ENCODE measurements around the gene NATD1.
"Not testable (repeated sequence)": the region's sequence is repeated elsewhere in the genome, so short reads cannot be mapped to it uniquely, and the experiment has no call there.

Gene NATD1

DNA sequence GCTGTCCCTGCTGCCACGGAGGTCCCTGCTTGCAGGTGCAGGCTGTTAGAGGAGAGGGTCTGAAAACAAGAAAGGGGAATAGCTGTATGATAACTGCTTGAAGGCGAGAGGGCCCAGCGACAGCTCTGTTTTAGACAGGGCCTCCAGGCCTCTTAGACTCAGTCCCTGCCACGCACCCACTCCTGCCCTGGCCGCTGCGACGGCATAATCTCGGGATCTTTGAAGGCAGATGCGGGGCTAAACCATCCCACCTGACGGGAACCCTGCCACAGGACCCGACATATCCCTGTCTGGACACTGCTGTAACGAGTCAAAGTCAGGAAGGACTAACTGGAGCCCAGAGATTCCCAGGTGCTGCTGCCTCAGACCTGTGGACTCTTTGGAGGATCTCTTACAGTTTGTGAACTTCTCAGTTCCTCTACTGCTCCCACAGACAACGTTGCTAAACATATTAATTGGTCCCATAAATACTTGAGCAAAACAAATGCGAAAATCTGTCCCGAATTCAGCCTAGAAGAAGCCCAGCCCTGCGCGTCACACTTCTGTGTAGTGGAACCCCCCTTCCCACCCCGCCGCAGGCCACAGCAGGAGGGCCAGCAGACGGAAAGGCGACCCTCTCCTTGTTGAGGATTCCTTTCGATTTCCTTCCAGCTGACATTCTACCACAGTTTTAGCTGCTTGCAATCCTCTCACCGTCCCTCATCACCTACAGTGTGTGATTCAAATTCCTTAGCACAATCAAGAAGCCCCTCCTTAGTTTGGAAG, 38.3 kb downstream of the NATD1 start:
- DNase-seq (ENCODE audit: low read depth) = no peak

DNA sequence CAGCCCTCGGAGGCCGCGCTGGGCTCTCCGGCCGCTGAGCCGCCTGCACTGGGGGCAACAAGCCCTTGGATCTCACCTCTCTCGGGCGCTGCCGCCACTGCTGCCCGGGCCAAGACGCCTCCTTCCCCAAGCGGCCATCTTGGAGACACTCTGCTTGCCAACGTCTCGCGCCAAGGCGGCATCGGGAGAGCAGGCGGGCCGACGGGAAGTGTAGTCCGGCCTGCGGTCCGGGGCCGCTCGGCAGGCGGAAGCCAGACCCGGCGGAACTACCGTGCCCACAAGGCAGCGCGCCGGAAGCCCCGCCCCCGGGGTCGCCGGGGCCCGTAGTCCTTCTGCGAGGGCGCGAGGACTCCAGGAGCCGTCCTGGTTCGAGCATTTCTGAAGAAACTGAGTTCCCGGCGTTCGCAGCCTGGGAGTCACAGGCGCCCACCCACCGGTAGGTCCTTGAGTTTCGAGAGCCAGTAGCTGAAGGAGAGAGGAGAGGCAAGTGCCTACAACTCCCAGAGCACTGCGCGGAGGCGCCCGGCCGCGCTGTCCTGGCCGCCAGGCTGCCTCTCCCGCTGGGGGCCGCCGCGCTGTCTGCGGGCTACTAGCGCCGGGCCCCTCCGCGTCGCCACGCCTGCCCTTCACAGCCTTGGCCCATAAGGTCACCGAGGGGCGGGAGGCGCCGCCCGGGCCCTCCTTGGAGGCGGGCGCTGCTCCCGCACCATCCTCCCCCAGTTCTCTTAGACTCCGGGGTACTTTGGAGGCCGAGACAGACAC, 39.0 kb downstream of the NATD1 start, which contains the start of gene TMEM11:
Gene TMEM11 (minus strand): TSS at position 147 of the 762 bp plus-strand sequence. CDS start 9 bp downstream, at position 138.
- DNase-seq (ENCODE audit: low read depth) = peak; percentile 92

DNA sequence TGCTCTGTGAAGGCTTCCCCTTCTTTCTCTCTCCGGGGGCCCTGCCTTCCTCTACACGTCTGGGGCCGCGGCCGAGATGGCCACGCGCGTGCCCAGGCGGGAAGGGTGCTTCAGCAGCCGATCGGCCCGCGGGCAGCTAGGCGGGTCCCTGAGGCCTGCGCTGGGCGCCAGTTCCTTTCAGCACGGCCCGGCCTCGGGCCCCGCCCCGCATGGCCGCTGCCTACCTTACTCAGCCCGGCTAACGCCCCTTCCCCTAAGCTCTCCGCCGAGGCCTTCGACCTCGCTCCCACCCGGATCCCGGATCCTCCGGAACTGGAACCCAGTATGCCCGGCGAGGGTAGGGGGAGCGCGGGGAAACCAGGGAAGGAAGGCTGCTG, 39.6 kb downstream of the NATD1 start:
- peak; percentile 11 for DNase-seq (ENCODE audit: low read depth)

GRCh38 chr17:21212826-21213637, 40.2 kb downstream of the NATD1 start:
- DNase-seq (ENCODE audit: low read depth) = no peak

- no peak for DNase-seq (ENCODE audit: low read depth)
Measured at GRCh38 chr17:21211825-21212479, 41.3 kb downstream of the NATD1 start.

DNA sequence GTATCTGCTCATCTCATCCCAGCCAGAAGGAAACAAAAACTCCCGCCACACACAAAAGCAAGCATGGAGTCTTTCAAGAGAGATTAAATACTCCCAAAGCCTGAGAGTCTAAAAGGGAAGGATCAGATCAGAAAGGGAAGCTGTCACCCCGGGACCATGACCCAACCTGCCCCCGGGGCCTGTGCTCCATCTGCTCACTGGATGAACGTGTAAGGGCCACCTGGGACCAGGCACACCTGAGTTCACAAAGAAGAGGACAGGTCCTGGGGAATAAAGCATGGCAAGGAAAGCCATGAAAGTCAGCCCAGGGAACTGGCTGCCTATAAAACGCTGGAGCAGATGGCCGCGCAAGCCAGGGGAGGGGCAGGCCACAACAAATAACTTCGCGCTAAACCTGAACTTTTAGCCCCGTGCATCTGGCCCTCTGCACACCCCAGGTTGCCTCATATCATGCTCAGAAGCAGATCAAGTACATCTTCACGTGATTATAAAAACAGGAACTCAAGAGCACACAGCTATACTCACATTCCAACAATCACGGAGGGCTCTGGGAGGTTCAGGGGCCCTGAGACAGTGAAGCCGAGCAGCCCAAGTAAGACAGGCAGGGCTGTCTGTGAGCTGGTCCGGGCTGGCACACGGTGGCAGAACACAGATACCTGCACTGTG, 42.7 kb downstream of the NATD1 start:
- DNase-seq (ENCODE audit: low read depth) = no peak

DNA sequence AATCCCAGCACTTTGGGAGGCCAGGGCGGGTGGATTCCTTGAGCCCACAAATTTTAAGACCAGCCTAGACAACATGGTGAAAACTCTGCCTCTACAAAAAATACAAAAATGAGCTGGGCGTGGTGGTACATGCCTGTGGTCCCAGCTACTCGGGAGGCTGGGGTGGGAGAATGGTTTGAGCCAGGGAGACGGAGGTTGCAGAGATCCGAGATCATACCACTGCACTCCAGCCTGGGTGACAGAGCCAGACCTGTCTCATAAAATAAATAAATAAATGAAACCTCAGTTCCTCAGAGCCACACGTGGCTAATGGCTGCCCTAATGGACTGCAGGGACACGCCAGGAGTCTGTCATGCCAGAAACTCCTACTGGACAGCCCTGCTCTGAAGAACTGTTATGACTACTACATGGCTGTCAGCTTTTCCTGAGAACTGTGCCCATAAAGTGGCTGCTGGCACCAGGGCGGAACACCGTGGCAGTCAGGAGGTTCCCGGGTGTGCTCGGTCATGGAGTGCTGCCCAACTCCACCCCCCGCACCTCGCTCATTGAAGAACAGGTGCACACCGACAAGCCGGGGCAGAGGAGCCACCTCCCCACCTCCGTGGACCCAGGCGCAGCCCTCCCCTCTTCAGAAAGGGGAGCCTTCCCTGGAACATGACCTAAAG, 43.6 kb downstream of the NATD1 start:
- no peak for DNase-seq (ENCODE audit: low read depth)

DNA sequence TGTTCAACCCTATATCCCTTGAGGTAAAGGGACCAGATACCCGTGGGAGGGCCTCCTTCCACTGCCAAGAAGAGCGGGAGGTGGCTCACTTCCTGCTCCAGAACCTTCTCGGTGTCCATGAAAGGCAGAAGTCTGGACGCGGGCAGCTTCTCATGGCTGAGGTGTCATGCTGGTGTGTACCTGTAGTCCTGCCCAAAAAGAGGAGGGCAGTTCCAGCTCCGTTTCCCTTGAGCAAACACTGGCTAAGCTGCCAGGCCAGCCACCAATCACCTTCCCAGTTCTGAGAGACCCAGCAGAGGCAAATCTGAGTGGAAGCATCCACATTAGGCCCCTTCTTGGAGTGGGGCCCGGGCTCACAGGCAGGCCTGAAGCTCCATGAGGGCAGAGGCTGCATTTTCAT, 44.9 kb downstream of the NATD1 start:
- no peak for DNase-seq (ENCODE audit: low read depth)

DNA sequence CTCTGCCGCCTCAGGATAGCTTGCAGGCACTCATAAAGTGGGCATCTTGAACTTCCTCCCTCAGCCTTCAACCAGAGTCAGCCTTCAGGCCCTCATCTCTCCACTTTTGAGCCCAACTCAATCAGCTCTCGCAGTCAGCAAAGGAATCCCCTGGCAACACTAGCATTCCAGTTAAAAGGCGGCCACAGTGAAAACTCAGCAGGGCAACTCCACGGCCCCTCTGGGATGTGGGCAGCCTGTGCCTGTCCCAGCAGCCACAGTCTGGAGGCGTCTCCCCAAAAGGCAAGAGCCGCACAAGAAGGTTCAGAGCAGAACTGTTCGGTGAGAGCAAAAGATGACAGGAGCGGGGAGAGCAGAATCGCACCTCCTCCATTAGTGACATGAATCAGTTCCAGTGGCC, 48.3 kb downstream of the NATD1 start:
- DNase-seq (ENCODE audit: low read depth) = no peak

DNA sequence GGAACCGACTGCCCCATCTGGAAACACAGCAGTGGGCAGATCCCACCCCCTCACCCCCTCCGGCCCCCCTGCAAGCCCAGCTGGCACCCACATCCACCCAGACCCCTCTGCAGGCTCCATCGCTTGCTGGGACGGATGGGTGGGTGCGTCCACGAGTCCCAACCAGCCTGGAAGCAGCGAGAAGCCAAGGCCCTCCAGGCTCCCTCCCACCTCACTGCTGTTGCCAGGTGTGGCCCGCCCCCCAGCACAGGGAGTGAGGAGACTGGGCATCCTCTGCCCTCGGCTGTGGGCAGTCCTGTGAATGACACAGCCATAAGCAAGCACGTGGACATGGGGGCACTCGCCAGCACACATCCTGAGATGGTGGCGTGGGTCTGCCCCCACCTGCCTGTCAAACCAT, 50.7 kb downstream of the NATD1 start:
- DNase-seq (ENCODE audit: low read depth) = no peak

GRCh38 chr17:21201874-21202273, 51.3 kb downstream of the NATD1 start:
- no peak for DNase-seq (ENCODE audit: low read depth)

DNA sequence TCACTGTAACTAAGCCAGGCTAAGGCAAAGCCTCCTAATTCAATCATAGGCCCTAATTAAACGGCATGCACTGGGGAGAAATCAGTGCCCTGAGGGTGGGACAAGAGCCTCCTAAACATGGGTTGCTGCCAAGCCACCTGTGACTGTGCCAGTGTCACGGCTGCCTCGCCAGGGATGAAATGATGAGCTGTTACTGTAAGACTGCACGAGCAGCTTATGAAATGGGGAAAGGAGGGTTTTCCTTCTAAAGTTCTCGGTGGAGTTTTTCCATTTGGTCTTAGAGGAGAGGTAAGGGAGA, 52.0 kb downstream of the NATD1 start:
- no peak for DNase-seq (ENCODE audit: low read depth)

GRCh38 chr17:21200590-21201297, 52.5 kb downstream of the NATD1 start:
- DNase-seq (ENCODE audit: low read depth) = no peak

GRCh38 chr17:21199856-21200255, 53.4 kb downstream of the NATD1 start:
- no peak for DNase-seq (ENCODE audit: low read depth)

DNA sequence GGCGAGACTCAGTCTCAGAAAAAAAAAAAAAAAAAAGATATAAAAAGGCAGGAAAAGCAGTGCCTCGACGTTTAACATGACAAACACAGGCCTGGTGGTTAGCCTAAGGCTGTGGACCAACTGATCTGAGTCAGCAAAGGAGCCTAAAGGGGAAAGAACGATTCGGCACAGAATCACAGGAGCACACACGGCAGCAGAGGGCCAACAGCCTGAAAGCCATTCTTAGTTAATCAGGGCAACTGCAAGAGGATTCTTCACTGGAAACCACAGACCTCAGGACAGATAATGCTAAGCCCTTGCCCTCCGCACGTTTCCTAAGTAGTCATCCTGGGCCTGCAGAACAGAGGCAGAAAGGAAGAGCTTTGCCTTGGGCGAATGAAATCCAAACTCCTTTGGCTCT, 53.9 kb downstream of the NATD1 start:
- no peak for DNase-seq (ENCODE audit: low read depth)

GRCh38 chr17:21198411-21198810, 54.8 kb downstream of the NATD1 start:
- no peak for DNase-seq (ENCODE audit: low read depth)

DNA sequence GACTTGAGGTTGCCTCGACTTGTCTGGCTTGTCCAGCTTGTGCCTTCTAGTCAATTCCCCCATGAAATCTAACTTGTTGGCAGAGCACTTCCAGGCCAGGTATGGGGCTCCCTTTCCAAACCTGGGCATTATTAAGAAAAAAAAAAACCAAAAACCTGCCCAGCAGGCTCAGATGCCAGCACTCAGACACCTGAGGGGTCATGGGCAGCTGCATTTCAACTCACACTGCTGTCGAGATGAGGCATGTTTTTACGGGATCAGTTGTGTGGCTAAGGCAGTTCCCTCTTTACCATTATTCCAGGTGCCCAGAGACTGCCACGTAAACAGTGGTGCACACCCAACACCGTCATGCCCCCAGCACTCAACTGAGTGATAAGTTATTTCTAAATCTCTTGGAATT, 57.1 kb downstream of the NATD1 start:
- no peak for DNase-seq (ENCODE audit: low read depth)

- DNase-seq (ENCODE audit: low read depth) = no peak
Measured at GRCh38 chr17:21194703-21195102, 58.5 kb downstream of the NATD1 start.

DNA sequence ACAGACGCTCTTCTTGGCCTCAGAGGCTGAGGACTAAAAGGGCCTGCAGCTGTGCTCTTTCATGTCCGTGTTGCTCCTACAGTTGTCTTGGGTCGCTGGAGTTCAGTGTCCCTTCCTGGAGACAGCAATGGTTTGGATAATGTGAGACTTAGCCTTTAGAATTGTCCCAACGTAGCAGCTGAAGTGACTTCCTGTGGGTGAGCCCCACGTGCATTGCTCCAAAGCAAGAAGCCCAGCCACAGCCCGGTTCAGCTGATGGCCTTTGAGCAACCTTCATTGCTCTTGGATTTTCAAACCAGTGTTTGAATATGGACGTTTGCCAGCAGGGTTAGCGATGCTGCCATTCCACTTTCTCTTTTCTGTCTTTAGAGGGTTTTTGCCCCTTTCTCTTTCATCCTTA, 59.0 kb downstream of the NATD1 start:
- DNase-seq (ENCODE audit: low read depth) = no peak

- no peak for DNase-seq (ENCODE audit: low read depth)
Measured at GRCh38 chr17:21193031-21193430, 60.2 kb downstream of the NATD1 start.

- not testable (repeated sequence) for DNase-seq (ENCODE audit: low read depth)
Measured at GRCh38 chr17:21192414-21192813, 60.8 kb downstream of the NATD1 start.
